HTERT RPE-1 (cell line): ENCODE measurements around the gene SERPINA5.
"Not testable (repeated sequence)": the region's sequence is repeated elsewhere in the genome, so short reads cannot be mapped to it uniquely, and the experiment has no call there.

Source experiments
- in situ Hi-C: fragments of 300-500 bp; cut with MboI; formaldehyde crosslinking; loops from 4 replicates; pipeline ENCODE4 v1.14.3; 2020; ENCODE audit warnings: low sequenced_read_pairs

The SERPINA5 gene

DNA sequence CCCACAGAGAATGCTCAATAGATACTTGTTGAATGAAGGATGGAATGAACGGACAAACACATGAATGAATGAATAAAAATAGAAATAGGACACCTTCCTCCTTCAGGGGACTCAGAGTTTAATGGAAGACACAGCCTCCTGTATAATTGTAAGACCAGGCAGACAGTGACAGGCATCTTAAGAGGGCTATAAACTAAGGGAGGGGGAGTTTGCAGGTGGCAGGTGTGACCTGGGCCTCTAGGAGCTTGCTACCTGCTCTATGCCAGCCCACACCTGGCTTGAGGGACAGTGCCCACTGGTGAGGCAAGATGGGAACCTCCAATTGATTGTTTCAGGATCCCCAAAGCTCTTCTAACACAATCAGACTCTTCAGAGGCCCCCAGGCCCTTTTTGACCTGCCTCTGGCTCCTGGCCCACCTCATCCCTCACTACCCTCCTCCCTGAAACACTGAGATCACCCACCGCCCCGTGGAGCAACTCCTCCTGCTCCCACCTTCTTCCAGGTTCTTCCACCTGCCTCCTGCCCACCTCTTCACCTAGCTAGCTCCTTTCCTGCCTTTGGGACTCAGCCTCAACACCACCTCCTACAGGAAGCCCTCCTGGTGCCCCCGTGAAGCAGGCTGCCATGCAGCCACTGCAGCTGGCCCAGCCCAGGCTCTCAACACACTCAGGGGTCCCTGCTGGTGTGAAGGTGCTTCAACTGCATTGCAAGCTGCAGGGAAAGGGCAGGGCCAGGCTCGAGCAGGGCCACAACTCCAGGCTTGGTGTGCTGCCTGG is 40.3 kb downstream of the SERPINA5 start:
- in situ Hi-C loops, result no loop called here

GRCh38 chr14:94622653-94623421 is 41.6 kb downstream of the SERPINA5 start:
- in situ Hi-C loops, result no loop called here

- in situ Hi-C loops, result no loop called here
Observed at GRCh38 chr14:94623422-94623809, 42.2 kb downstream of the SERPINA5 start.

DNA sequence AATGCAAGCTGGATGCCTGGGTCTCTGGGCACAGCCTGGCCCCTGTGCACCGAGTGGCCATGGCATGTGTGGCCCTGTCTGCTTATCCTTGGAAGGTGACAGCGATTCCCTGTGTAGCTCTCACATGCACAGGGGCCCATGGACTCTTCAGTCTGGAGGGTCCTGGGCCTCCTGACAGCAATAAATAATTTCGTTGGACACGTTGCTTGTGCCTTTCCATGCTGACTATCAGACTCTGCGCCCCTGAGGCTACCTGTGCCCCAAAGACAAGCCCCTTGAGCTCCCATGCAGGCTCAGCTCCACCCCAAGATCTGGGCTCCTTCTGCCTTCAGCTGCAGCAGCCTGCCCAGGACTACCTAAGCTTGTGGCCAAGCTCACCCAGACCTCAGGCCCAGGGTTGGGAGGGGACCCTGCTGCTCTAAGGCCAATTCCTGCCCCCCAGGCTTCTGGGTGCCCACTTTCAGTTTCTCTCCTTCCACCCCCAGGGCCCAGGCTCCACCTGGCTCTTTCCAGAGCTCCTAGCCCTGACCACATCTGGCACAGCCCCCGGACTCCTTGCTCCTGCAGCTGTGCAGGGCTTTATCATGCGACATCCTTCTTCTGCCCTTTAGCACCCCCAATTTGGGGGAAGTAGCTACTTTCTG is 42.8 kb downstream of the SERPINA5 start:
- in situ Hi-C loops, result no loop called here

DNA sequence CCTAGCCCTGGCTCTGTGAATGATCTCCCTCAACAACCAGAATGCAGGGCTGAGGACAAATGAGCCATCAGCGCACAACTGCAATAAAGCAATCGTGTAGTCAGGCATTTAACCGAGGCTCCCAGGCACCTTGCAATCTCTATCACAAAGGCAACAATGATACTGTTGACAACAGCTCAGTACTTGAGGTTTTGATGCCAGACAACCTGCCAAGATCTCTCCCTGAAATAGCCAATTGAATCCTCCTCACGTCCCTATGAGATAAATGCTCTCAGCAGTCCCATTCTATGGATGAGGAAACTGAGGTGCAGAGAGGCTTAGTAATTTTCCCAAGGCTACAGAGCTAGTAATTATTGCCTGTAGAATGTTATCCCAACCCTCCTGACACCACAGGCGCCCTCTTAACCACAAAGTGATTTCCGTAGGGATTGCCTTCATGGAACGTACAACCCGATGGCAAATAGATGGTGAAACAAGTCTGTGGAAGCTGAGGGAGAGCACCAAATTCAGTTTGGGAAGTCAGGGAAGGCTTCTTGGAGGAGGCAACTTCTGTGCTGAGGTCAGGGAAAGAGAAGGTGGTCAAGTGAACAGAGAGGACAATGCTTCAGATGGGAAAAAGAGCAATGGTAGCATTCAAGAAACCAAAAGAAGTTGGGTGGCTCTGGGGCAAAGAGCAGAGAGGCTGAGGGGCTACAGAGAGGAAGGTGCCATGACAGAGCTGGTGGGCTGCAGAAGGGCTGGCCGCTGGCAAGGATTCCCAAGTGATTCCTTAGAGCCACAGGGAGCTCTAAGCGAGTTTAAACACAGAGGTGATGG is 43.5 kb downstream of the SERPINA5 start:
- in situ Hi-C loops, result no loop called here

- in situ Hi-C loops, result no loop called here
Observed at GRCh38 chr14:94625353-94625635, 44.1 kb downstream of the SERPINA5 start.

DNA sequence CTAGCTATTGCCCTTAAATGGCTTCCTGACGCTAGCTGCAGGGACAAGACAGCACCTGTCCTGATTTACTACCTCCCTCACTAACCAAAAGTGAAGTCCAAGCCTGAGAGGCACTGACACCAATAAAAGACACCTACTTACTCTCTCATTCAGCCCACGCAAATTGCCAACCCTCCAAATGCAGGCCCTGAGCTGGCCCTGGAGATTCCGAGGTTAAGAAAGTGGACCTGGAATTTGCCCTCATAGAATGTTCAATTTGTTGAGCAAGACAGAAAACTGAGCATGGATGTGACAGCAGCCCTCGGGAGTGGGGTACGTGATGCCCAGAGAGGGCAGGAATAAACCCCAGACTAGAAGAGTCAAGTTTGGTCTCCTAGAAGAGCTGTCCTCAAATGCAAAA is 47.4 kb downstream of the SERPINA5 start:
- in situ Hi-C loops, result no loop called here

DNA sequence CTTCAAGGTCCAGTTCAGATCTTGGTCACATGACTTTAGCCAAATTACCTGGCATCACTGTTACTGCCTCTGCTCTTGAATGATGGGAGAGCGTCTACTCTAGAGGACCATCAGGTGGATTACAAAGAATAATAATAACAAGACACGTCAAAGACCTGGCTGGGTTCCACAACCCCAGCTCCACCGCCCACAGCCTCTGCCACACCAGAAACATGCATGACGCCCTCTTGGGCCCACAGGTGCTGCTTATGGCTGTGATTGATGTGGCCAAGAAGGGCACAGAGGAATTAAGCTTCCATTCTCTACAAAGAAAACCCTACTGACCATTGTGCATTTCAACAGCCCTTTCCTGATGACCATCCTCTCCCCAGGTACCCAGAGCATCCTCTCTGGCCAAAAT is 49.2 kb downstream of the SERPINA5 start:
- in situ Hi-C loops, result no loop called here

DNA sequence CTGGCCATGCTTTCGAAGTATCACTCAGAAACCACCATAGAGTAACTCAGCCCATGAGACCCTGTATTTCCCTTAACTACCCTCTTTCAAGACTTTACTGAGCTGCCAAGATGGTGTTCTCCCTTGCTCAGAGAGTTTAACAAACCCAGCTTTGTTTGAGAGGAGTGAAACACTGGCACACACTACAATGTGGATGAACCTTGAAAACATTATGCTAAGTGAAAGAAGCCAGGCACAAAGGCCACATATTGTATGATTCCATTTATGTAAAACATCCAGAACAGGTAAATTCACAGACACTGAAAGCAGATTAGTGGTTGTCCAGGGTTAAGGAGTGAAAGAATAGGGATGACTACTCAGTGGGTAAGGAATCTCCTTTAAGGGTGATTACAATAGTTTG is 49.8 kb downstream of the SERPINA5 start:
- in situ Hi-C loops, result no loop called here

DNA sequence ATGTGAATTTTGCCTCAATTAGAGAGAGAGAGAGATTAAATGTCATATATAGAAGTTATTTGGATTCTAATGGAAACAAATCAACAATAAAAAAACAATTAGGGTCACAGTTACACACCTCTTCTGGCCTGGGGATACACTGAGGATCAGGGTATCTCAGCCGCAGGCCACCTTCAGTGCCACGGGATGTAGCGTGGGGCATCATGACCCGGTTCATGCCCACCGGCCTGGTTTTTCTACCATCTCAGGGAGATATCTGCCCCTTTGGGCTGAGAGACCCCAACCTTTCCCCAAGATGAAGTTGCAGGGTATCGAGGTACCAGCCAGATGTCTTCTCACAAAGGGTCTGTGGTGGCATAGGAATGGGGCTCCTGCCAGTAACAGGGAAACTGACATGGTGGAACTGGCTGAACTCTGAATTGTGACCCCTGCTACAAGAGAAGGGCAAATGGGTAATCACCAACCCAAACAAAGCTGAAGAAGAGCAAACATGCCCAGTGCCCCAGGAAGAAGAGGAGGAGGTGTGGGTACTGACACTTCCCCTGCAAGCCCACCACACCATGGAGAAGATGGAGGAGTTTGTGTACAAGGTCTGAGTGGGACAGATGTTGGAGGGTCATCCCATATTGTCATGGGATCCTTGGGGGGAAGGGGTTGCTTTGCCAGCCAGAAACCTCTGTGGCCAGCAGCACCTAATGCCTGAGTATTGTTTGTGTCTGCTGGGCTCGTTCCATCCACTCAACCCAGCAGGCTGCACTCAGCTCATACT is 50.5 kb downstream of the SERPINA5 start:
- in situ Hi-C loops, result no loop called here

DNA sequence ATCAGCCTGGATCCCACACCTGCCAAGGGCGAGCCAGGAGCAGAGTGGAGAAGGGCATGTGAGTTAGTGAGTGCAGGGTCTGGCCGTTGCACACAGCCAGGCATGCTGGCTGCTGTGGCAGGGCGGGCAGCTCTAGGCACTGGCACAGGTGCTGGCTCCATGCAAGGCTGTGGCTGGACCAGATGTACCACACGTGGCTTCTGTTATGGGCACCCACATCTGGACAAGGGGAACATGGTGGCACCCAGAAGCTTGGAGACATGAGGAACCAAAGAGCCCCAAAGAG is 51.0 kb downstream of the SERPINA5 start:
- in situ Hi-C loops, result no loop called here

DNA sequence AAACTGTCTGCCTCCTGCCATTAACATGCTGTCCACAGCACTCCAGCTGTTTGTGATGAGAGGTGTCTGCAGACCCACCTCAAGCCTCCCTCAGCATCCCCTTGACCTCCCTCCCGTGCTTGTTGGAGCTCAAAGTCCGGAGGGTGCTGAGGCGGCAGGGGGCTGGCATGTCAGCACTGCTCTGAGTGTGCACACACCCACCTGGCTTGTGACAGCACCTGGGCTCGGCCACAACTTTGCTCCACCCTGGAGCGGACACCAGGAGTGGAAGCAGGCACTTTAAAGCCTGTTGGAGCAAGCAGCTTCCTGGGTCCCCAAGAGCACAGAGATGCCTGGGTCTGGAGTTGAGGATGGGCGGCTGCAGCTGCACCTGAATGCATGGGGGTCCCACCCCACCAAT is 51.9 kb downstream of the SERPINA5 start:
- in situ Hi-C loops, result no loop called here

GRCh38 chr14:94635154-94635553 is 53.9 kb downstream of the SERPINA5 start:
- in situ Hi-C loops, result no loop called here

- in situ Hi-C loops, result no loop called here
Observed at GRCh38 chr14:94636744-94637412, 55.7 kb downstream of the SERPINA5 start.

GRCh38 chr14:94637814-94638213 is 56.6 kb downstream of the SERPINA5 start:
- in situ Hi-C loops, result not testable (repeated sequence)

DNA sequence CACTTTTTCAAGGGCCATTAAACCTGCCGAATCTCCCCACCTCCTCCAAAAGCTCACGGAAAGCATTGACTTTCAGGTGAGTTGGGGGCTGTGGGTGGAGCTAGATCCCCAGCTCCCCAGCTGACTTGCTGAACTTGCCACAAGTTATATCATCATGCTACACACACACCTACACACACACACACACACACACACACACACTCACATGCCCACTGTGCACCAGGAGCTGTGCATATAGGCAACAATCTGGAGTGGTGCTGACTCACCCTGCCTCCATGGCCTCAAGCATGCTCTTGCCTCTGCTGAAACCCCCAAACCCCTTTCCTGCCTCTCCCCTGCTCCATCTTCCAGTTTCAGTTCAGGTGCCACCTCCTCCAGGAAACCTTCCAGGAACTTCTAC is 57.1 kb downstream of the SERPINA5 start:
- in situ Hi-C loops, result no loop called here

GRCh38 chr14:94638961-94639817 is 58.0 kb downstream of the SERPINA5 start:
- in situ Hi-C loops, result no loop called here

GRCh38 chr14:94640721-94641631 is 59.8 kb downstream of the SERPINA5 start:
- in situ Hi-C loops, result no loop called here
